Activated B cell treated with CpG ODN at 0.5 μM for 24 hours (primary cell): ENCODE results near the gene CHMP6. TPM values are rescaled to one million over a fixed set of nuclear protein-coding genes. Genes with fewer than 3 reads are reported as not detected.

Source experiments
- ATAC-seq: fragments of 200-7000 bp; cut with Tn5 transposase; one replicate; pipeline ENCODE4 v1.10.0; 2021; ENCODE audit warnings: low read depth, mild to moderate bottlenecking, moderate library complexity
- CTCF ChIA-PET: fragments of 350-600 bp; sonication (Branson Sonifier 250); formaldehyde crosslinking; loops from one replicate; lab custom pipeline; 2021; ENCODE audit warnings: antibody characterized with exemption; lab: Charles Lee
- POLR2A ChIA-PET: fragments of 350-600 bp; sonication (Branson Sonifier 250); formaldehyde crosslinking; loops from one replicate; lab custom pipeline; 2021; ENCODE audit warnings: antibody characterized with exemption; lab: Charles Lee
- DNase-seq: peaks from one replicate; pipeline ENCODE4 v3.0.0; 2022
- H3K27ac Mint-ChIP-seq: one replicate; pipeline ENCODE4 v1.8.0; 2020; ENCODE audit warnings: mixed read lengths
- H3K27me3 Mint-ChIP-seq: one replicate; pipeline ENCODE4 v1.8.0; 2021; ENCODE audit warnings: mixed read lengths
- H3K36me3 Mint-ChIP-seq: one replicate; pipeline ENCODE4 v1.8.0; 2021; ENCODE audit warnings: low read depth, mixed read lengths
- H3K4me1 Mint-ChIP-seq: one replicate; pipeline ENCODE4 v1.8.0; 2021; ENCODE audit warnings: mixed read lengths
- H3K4me3 Mint-ChIP-seq: one replicate; pipeline ENCODE4 v1.8.0; 2020; ENCODE audit warnings: mild to moderate bottlenecking, mixed read lengths
- H3K9me3 Mint-ChIP-seq: one replicate; pipeline ENCODE4 v1.8.0; 2020; ENCODE audit warnings: mixed read lengths
- CTCF ChIP-seq: fragments of 200-600 bp; IDR thresholded peaks from one replicate; pipeline ENCODE4 v1.8.0; 2022; ENCODE audit warnings: antibody characterized with exemption, mild to moderate bottlenecking
- intact Hi-C: fragments of 100-400 bp; cut with micrococcal nuclease; formaldehyde crosslinking; loops from one replicate; pipeline ENCODE4 v1.15.1; 2024
- total RNA-seq: library from RNA; stranded (reverse); gene quantifications from 2 replicates; pipeline ENCODE4 v1.2.3, GENCODE V29; 2022

Gene CHMP6
- total RNA-seq, 1 donor from 2014 or later = 36.6 TPM

- H3K4me1 Mint-ChIP-seq = peaks cover 11% of the 10 kb centered on the region
- peaks cover 42% of the 10 kb centered on the region for H3K36me3 Mint-ChIP-seq
- no peaks in the 10 kb centered on the region for H3K9me3 Mint-ChIP-seq
- no peak overlapping the region for H3K27ac Mint-ChIP-seq
- no peak for ATAC-seq
- ChIA-PET POLR2A (interaction anchor here (1.1 kb wide), 1 partner anchor 30 kb away, joined by 6 read pairs; no protein-coding TSS in a partner anchor), CTCF (interaction anchor here (0.6 to 1.1 kb wide), 2 partner anchors 11 to 84 kb away, joined by 3 read pairs; no protein-coding TSS in a partner anchor)
- intact Hi-C loops = no loop called here
- no peak for TF ChIP-seq CTCF
- H3K27me3 Mint-ChIP-seq = no peaks in the 10 kb centered on the region
- no peak for DNase-seq
- no peak overlapping the region for H3K4me3 Mint-ChIP-seq
Observed at GRCh38 chr17:80948976-80949450, 42.6 kb upstream of the CHMP6 start.

GRCh38 chr17:80949451-80950421 is 41.9 kb upstream of the CHMP6 start:
- POLR2A ChIA-PET = interaction anchor here (1.1 kb wide), 1 partner anchor 31 kb away, joined by 6 read pairs; no protein-coding TSS in a partner anchor
- no peak for DNase-seq
- peaks cover 42% of the 10 kb centered on the region for H3K36me3 Mint-ChIP-seq
- no peaks in the 10 kb centered on the region for H3K27me3 Mint-ChIP-seq
- H3K27ac Mint-ChIP-seq = no peak overlapping the region
- intact Hi-C loops = no loop called here
- H3K4me3 Mint-ChIP-seq = no peak overlapping the region
- no peak for TF ChIP-seq CTCF
- CTCF ChIA-PET = interaction anchor here (0.6 to 1.1 kb wide), 2 partner anchors 11 to 84 kb away, joined by 3 read pairs; no protein-coding TSS in a partner anchor
- ATAC-seq = no peak
- peaks cover 11% of the 10 kb centered on the region for H3K4me1 Mint-ChIP-seq
- H3K9me3 Mint-ChIP-seq = no peaks in the 10 kb centered on the region

DNA sequence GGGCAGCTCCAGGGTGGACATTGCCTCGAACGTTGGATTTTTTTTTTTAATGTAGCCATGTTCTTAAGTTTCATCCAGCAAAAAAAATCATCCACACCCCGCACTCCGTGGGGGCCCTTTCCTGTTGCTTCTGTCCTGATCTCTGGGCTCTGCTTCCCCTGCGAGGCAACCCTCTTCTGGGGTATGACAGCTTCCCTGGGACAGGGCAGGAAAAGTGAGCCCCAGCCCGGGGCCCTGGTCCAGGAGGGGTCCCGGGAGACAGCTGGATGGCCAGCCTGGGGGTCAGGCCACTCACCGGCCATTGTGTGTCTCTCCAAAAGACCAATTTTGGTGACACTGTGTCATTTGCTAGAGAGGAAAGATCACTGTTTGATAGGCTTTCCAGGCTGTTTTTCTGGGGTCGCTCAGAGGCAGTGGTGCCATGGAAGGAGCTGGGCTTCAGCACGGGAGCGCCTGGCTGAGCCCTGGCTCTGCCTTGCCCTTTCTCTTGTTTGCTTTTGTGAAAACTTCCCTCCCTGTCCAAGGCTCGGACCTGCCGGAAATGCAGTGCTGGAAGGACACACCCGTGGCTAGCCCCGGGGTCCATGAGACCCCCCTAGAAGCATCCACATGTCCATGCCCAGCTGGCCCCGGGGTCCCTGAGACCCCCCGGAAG is 41.0 kb upstream of the CHMP6 start:
- H3K36me3 Mint-ChIP-seq = peaks cover 41% of the 10 kb centered on the region
- peaks cover 17% of the 10 kb centered on the region for H3K4me1 Mint-ChIP-seq
- ATAC-seq = no peak

GRCh38 chr17:80951121-80952090 is 40.2 kb upstream of the CHMP6 start:
- Mint-ChIP-seq H3K9me3 (no peaks in the 10 kb centered on the region), H3K36me3 (peaks cover 33% of the 10 kb centered on the region), H3K4me3 (no peak overlapping the region), H3K27ac (no peak overlapping the region), H3K27me3 (no peaks in the 10 kb centered on the region), H3K4me1 (peaks cover 25% of the 10 kb centered on the region)
- ChIA-PET CTCF (no interaction called here), POLR2A (no interaction called here)
- DNase-seq = no peak
- intact Hi-C loops = no loop called here
- no peak for TF ChIP-seq CTCF
- no peak for ATAC-seq

More for the DNA sequence above, 41.0 kb upstream of the CHMP6 start:
- H3K9me3 Mint-ChIP-seq = no peaks in the 10 kb centered on the region
- POLR2A ChIA-PET = no interaction called here
- no peak overlapping the region for H3K4me3 Mint-ChIP-seq
- no peaks in the 10 kb centered on the region for H3K27me3 Mint-ChIP-seq
- intact Hi-C loops = no loop called here
- no peak for DNase-seq
- H3K27ac Mint-ChIP-seq = no peak overlapping the region
- no peak for TF ChIP-seq CTCF
- CTCF ChIA-PET = no interaction called here
